Measurements from ENCODE around the gene MRC1.

MRC1 gene

DNA sequence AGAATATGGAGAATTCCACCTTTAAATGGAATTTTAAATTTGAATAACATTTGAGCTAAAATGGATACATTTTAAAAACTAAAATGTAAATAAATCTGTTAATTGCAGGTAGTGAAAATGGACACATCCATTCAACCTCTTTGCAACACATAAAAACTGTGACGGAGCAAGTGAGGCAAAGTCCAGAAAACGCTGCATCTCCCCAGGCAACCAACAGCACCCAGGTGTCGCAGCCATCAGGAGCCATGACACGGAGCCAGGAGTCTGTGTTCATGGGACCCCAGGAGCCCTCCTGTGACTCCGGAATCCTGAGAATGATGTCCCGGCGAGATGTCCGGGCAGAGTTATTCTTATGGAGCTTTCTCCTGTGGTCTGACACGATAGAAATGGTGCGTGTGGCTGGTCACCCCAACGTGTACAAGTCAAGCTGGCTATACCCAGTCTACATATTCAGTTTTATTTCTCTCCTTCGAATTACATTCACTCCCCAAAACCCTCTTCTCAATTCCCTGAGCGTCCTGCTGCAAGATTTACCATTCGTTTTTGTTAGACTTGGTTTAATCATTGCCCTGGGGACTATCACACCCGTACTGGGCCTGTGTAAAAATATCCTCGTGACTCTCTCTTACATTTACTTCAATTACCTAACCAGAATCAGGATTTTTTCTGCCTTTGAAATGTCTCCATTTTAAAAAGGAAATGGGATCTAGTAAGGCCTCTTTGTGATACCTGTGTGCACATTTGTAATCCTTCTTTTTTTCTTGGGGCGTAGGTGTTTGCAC lies 13.1 kb upstream of the MRC1 start:
- no peak for DNase-seq

DNA sequence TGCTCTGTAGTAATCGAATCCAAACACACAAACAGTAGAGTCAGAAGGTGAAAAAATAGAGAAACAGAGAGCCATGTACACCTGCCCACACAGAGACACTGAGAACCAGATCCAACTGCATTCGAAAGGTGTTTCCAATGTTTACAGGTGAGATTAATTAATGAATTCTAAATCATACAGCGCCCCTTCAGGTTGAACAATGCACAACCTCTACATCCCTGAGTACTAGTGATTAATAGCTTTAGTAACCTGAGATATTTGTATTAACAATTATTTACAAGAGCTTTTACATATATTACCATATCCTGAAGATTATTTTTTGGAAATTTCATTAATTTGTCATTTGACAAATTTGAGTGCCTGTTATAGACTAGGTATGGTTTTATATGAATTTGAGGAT lies 7.6 kb upstream of the MRC1 start:
- DNase-seq = no peak

DNA sequence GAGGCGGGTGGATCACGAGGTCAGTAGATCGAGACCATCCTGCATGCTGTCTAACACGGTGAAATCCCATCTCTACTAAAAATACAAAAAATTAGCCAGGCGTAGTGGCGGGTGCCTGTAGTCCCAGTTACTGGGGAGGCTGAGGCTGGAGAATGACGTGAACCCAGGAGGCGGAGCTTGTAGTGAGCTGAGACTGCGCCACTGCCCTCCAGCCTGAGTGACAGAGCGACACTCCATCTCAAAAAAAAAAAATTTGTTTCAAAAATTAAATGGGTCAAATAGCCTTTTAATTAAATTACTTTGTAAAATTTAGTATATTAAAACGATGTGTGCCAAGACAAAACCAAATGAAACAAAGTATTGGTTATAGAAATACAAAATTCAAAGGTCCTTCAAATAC lies 6.8 kb upstream of the MRC1 start:
- no peak for DNase-seq

DNA sequence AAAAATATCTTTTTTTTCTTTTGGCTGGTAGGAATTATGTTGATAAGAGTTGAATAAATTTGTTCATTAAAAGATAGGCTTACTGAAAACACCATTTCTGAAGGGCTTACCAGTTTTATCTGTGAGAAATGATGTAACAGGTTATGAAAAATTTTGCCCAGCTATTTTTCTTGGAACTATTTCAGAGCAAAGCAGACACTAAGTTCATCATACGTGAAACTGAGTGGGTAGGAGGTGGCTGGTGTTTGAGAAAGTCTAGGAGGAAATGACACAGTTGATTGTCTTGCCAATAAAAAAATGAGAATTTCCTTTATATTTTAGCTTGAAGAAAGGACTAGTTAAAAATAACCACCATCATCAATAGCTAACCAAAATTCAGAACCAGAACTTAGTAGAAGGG lies 6.2 kb upstream of the MRC1 start:
- DNase-seq = no peak

GRCh38 chr10:17805330-17805729 lies 3.8 kb upstream of the MRC1 start:
- no peak for DNase-seq

- DNase-seq = peak; percentile 3
Measured at GRCh38 chr10:17805921-17806577, 3.1 kb upstream of the MRC1 start.

- no peak for DNase-seq
Measured at GRCh38 chr10:17811146-17811865, 2.2 kb downstream of the MRC1 start.

- DNase-seq = no peak
Measured at GRCh38 chr10:17814973-17815372, 5.8 kb downstream of the MRC1 start.

DNA sequence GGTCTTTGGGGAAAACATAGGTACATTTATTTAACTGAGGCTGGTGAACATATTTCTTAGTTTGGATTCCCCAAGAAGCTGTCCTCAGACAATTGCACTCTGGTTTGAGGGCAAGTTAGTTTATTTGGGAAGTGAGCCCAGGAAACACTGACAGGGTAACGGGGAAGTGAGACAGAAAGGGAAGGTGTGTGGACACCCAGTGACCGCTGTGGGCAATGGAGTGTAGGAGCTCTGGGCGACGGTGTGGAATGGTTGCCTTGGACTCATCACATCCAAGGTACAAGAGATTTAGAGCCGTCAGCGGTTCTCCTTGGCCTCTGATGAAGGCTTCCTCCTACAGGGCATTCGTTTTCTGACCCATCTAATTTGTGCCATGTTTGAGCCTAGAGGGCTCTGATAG lies 7.1 kb downstream of the MRC1 start:
- no peak for DNase-seq

DNA sequence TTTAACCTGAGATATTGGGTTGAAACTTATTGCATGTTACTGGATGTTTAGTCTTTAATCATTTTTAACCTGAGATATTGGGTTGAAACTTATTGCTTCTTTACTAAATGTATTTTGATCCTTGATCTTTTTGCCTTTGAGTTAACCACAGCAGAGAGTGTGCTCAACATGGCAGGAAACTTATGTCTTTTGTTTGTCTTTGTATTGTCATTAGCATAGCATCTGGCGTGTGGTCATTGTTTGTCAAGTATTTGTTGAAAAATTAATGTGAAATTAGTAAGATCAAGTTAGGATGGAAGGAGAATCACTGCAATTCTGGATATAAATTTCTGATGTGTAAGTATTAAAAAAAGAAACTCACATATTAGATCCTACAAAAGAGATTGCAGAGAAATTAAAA lies 8.2 kb downstream of the MRC1 start:
- DNase-seq = no peak

DNA sequence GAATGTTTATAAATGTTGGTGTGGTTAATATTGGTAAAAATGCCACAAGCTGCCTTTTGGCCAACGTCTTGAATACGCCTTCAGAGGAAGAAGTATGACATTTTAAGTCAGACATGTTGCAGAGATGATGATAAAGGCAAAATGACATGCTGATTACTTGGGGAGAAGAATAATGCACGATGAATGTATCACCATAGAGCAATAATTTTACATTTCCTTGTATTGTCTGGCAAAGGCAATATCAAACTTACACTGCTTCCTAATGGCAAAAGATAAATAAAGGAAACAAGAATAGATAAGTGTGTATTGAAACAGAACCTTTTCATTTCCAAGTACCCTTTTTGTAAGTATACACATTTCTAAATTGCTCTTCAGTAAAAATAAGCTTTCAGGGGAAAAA lies 8.6 kb downstream of the MRC1 start:
- DNase-seq = no peak

GRCh38 chr10:17819836-17820235 lies 10.7 kb downstream of the MRC1 start:
- no peak for DNase-seq

GRCh38 chr10:17820943-17821342 lies 11.8 kb downstream of the MRC1 start:
- DNase-seq = no peak

GRCh38 chr10:17821893-17822292 lies 12.7 kb downstream of the MRC1 start:
- no peak for DNase-seq

DNA sequence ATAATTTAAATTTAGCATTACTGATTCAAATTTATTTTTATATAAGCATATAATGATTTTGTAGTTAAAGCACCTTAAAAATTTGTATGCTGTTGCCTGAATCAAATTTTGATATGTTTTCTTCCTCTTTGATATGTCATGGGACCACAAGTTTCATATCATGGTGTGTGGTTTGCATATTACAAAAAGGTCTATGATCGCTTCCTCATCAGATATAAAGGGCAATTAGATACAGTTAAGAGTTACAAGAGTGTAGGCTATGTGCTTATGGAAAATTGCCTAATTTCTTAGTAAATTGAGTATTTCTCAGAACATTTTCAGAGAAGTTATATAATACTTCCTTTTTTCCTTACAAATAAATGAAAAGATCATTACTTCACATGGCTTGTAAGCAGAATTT lies 22.2 kb downstream of the MRC1 start:
- DNase-seq = no peak

DNA sequence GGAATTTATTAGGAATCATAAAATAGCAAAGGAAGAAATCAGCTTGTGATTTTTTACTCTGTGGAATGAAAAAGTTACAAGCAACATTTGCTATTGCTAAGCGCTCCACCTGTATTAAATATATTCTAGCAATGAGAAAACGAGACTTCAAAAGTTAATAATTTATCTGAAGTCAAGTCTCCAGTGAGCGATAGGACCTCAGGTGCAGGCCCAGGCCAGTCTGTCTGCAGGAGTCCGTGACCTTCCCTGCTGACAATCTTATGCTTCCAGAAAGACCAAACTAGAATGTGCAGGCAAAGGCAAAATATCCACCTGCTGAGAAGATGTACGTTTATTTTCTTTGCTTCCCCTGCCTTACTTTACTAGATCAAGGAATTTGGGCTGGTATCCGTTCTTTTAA lies 22.7 kb downstream of the MRC1 start:
- no peak for DNase-seq

DNA sequence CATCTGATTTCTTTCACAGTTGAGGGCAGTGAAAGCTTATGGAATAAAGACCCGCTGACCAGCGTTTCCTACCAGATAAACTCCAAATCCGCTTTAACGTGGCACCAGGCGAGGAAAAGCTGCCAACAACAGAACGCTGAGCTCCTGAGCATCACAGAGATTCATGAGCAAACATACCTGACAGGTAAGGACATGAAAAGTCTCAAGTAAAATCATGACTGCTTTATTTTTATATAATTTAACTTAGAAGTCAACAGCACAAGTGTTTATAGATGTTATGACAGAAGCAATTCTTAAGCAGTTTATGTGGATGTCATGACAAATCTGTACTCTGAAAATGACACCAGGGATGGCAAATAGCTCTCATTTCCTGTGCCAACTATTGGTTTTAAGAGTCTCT lies 24.5 kb downstream of the MRC1 start:
- DNase-seq = no peak

- DNase-seq = no peak
Measured at GRCh38 chr10:17835688-17836087, 26.5 kb downstream of the MRC1 start.

DNA sequence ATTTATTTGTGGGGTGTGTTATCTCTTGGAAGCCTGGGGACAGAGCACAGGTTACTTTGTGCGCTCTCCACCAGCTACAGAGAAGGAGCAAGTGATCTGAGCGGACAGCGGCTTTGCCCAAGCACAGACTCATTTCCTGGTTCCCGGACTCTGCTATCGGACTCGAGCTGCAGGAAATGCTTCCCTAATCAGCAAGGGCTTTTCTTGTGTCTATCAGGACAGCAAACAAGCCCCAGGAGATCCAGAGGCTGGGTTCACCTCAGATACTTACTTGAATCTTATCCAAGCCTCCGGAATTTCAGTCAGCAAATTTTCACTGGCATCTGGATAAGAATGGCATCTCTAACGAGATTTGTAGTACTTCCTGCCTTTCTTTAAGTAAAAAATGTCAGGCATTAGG lies 27.8 kb downstream of the MRC1 start:
- DNase-seq = no peak

DNA sequence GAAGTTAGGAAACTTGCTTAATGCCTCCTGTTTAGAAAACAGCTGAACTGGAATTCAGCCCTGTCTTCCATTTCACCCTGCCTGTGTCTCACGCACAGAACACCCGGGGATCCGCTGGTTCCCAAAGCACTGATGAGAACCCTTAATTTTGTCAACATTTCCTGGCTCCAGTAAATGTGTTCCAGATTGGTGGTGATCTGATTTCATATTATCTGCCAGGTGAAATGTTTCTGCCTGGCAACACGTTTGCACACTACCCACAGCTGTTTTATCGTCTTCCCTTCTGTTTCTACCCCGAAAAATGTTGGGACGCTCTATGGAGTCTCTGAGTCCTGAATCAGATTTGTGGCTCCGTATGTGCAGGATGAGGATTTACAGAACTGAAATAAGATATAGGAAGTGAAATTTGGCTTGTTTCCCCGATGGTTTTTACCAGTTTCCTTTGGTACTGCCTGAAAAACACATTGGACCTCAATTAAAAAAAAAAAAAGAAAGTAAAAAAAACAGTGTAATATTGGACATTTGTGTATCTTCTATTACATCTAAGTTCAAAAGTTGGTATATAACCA lies 29.0 kb downstream of the MRC1 start:
- no peak for DNase-seq

- no peak for DNase-seq
Measured at GRCh38 chr10:17841050-17841449, 31.9 kb downstream of the MRC1 start.

DNA sequence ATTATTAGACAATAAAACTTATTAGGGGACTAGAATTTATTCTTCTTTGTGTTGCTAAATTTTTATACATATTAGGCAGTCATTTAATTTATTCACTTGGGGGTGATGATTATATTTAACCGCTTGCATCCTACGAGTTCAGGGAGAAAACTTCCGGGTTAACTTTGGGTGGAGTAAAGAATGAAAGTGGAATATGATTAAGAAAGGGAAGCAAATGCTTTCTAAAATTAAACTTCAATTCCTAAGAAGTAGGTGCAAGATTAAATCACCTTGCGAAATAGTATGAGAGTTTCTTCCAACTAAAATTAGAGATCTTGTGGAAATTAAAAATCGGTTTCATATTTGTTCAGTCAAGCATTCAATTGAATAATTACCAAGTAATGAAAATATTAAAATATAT lies 33.5 kb downstream of the MRC1 start:
- no peak for DNase-seq

GRCh38 chr10:17847585-17848296 lies 38.6 kb downstream of the MRC1 start:
- no peak for DNase-seq

All from stimulated activated CD4-positive, alpha-beta T cell treated with anti-CD3 and anti-CD28 coated beads, Interleukin-4, amount 100 ng/mL, for 1 hour (primary cell).